SJCRH30 (cell line): Measurements from ENCODE around the gene B4GALT5. TPM values are rescaled to one million over a fixed set of nuclear protein-coding genes. Genes with fewer than 3 reads are reported as not detected.
A peak's percentile ranks its signal among the peaks of the same experiment; 100 is the strongest.
"Not testable (repeated sequence)": the region's sequence is repeated elsewhere in the genome, so short reads cannot be mapped to it uniquely, and the experiment has no call there.

Experiments
- DNase-seq, 2 experiments: peaks; one replicate each; pipeline ENCODE4 v3.0.0-alpha.2; 2015 to 2020
- H3K27ac ChIP-seq: fragments of 250-450 bp; sonication (Bioruptor Pico); 2 replicates; pipeline ENCODE4 v1.5.1; 2020; ENCODE audit warnings: mild to moderate bottlenecking, moderate library complexity
- H3K27me3 ChIP-seq: fragments of 250-450 bp; sonication (Bioruptor Pico); 2 replicates; pipeline ENCODE4 v1.5.1; 2020; ENCODE audit warnings: mild to moderate bottlenecking, moderate library complexity
- H3K36me3 ChIP-seq: fragments of 250-450 bp; sonication (Bioruptor Pico); 2 replicates; pipeline ENCODE4 v1.5.1; 2020; ENCODE audit warnings: mild to moderate bottlenecking, moderate library complexity
- H3K4me1 ChIP-seq: fragments of 250-450 bp; sonication (Bioruptor Pico); 2 replicates; pipeline ENCODE4 v1.5.1; 2020; ENCODE audit warnings: mild to moderate bottlenecking, moderate library complexity
- H3K4me3 ChIP-seq: fragments of 250-450 bp; sonication (Bioruptor Pico); 2 replicates; pipeline ENCODE4 v1.5.1; 2020; ENCODE audit warnings: mild to moderate bottlenecking, moderate library complexity
- H3K9me3 ChIP-seq: fragments of 250-450 bp; sonication (Bioruptor Pico); replicated peaks from 2 replicates; pipeline ENCODE4 v1.5.1; 2020; ENCODE audit warnings: mild to moderate bottlenecking, moderate library complexity
- total RNA-seq: library from RNA; depleted of rRNA; stranded (reverse); fragments of >200 nt; shearing (Covaris generic); gene quantifications from 2 replicates; pipeline ENCODE4 v1.2.3, GENCODE V29; 2014

Gene B4GALT5
- total RNA-seq, 1 experiment from 2014 or later: 81.1 TPM

DNA sequence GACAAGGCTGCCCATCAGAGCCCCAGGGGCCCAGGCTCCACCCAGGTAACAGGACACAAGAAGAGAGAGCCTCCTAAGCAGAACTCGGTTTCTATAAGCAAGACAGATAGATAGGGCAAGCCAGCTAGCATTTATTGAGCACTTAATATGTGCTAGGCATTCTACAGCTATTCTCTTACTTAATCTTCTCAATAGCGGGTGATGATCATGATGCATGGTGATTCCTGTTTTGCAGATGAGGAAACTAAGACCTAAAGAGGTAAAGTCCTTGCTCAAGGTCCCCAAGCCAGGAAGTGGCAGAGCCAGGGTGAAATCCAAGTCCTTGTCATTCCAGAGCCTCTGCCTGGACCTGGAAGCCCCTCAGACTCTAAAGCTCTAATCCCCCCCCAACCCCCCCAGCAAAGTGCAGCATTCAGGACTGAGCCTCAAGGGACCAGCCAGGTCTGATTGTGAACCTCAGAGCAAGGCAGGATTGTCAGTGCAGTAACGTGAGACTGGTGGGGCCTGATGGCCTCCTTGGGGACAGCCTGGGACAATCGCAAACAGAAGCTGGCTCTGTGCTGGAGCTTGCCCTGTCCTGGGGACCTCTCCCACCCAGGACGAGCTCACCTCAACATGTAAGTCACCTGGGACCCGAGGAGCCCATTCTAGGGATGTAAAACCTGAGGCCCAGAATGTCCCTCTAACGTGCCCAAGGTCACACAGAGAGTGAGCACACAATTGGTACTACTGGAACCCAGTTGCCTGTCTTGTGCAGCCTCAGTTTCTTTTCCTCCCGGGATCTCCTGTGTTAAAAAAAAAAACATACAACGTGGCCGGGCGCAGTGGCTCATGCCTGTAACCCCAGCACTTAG is 97.3 kb downstream of the B4GALT5 start:
- H3K27ac ChIP-seq: no peak overlapping the region
- H3K4me3 ChIP-seq: no peak overlapping the region
- peaks cover 8% of the 10 kb centered on the region for H3K4me1 ChIP-seq
- no peak for DNase-seq
- H3K36me3 ChIP-seq: no peaks in the 10 kb centered on the region
- H3K9me3 ChIP-seq: peaks cover 3% of the 10 kb centered on the region; the same call in 1 of the 2 replicates
- H3K27me3 ChIP-seq: no peaks in the 10 kb centered on the region

DNA sequence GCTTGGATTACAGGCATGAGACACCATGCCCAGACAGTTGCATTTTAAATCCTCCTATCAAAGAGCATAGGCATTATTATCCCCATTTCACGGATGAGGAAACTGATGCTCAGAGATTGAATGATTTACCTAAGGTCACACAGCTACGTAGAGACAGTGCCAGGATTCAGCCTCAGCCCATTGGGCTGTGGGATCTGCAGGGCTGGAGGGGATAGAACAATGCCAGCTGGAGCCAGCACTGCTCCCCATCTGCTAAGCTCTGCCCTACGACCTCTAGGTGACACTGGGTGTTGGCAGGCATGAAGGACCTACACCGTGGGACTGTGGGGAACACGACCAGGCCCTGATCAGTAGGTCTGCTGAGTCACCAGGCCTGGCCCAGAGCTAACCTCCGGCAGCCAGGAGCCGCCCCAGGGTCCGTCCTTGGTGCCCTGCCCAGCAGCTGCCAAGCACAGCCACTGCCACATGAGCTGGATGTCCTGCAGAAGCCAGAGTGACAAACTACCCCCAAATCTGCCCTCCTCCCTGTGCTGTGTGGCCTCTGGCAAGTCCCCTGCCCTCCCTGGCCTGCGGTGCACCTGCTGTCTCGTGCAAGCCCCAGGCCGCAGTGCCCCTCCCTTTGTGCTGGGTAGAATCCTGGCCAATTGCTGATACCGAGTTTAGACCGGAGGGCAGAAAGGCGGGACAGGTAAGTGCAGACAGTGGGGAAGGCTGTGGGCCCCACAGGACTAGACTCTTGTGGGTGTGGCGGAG is 98.1 kb downstream of the B4GALT5 start:
- Histone ChIP-seq H3K9me3 (peaks cover 3% of the 10 kb centered on the region; the same call in 1 of the 2 replicates), H3K4me1 (peaks cover 8% of the 10 kb centered on the region), H3K27me3 (no peaks in the 10 kb centered on the region), H3K4me3 (no peak overlapping the region), H3K36me3 (no peaks in the 10 kb centered on the region), H3K27ac (no peak overlapping the region)
- peak; percentile 55 to 59 for DNase-seq

DNA sequence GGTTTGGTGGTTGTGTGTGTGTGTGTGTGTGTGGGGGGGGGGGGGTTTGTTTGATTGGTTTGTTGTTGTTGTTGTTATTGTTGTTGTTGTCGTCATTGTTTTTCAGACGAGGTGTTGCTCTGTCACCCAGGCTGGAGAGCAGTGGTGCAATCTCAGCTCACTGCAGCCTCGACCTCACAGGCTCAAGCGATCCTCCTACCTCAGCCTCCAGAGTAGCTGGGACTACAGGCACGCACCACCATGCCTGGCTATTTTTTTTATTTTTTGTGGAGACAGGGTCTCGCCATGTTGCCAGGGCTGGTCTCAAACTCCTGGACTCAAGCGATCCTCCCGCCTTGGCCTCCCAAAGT is 98.7 kb downstream of the B4GALT5 start:
- H3K27ac ChIP-seq, H3K4me3 ChIP-seq, H3K9me3 ChIP-seq, H3K4me1 ChIP-seq, H3K36me3 ChIP-seq, H3K27me3 ChIP-seq, DNase-seq: not testable (repeated sequence)

DNA sequence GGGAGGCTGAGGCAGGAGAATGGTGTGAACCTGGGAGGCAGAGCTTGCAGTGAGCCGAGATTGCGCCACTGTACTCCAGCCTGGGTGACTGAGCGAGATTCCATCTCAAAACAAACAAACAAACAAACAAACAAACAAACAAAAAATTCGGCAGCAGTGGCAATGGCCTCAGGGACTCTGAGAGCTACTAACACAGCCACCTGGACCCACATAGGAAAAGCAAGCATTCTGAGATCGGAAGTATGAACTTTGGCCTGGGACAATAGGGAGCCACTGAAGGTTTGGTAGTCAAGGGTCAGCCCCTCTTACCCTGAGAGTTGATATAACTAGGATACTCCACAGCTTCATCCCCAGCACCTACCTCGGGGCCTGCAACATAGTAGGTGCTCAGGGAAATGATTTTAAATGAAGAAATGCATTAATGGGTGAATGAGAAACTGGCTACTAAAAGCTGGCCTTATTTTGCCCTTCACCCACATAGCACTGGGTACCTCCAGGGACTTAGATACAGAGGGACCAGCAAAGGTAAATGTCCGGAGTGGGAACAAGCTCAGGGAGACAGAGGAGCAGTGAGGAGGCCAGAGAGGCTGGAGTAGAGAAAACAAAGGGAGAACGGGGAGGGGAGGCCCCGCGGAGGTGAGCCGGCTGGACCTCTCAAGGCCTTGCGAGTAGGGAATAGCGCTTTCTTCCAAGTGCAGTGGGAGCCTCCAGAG is 99.2 kb downstream of the B4GALT5 start:
- Histone ChIP-seq H3K27ac (no peak overlapping the region), H3K4me3 (no peak overlapping the region), H3K9me3 (peaks cover 3% of the 10 kb centered on the region; the same call in 1 of the 2 replicates), H3K27me3 (no peaks in the 10 kb centered on the region), H3K36me3 (no peaks in the 10 kb centered on the region), H3K4me1 (peaks cover 8% of the 10 kb centered on the region)
- DNase-seq: no peak

DNA sequence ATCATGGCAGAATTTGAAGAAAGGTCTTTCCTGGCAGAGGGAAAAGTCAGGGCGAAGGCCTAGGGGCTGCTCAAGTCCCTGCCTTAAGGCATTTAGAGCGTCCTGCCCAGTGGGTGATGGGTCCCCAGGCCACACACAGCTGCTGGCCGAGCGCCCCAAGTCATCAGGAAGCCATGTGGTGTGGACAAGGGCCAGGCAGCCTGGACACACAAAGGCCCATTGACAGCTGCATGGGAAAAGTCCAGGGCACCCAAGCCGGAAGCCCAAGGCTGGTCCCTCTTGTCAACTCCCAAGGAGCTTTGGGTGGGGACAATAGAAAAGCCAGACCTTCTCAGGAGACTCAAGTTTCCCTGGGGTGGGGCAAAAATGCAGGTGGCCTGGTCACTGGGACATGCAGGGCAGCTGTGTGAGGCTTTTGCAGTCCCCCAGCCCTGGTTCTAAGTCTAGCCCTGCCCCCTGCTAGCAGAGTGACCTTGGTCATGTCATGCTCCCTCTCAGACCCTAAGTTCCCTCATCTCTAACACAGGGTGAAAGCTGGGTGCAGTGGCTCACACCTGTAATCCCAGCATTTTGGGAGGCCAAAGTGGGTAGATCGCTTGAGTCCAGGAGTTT is 101.4 kb downstream of the B4GALT5 start:
- Histone ChIP-seq H3K4me3 (no peak overlapping the region), H3K4me1 (peaks cover 8% of the 10 kb centered on the region), H3K27me3 (no peaks in the 10 kb centered on the region), H3K36me3 (no peaks in the 10 kb centered on the region), H3K27ac (peak overlapping the region; percentile 28), H3K9me3 (no peaks in the 10 kb centered on the region)
- DNase-seq: peak; percentile 92 to 97

DNA sequence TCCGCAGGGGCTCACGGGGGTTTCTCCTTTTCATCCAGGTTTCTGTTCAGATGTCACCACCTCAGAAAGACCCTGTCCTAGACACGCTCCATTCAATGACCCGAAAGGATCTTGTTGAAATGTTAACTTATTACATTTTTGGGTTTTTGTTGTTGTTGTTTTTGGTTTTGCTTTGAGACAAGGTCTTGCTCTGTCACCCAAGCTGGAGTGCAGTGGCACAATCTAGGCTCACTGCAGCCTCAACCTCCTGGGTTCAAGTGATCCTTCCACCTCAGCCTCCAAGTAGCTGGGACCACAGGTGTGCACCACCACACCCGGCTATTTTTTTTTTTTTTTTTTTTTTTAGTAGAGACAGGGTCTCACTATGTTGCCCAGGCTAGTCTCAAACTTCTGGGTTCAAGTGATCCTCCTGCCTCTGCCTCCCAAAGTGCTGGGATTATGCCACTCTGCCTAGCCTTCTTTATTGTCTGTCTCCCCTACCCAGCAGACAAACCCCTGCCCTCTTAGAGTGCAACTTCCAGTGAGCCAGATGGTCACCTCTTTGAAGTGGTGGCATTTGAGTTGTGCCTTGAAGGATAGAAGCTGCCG is 102.0 kb downstream of the B4GALT5 start:
- H3K27me3 ChIP-seq, H3K4me1 ChIP-seq, H3K36me3 ChIP-seq, DNase-seq, H3K9me3 ChIP-seq: not testable (repeated sequence)
- peak overlapping the region; percentile 28 for H3K27ac ChIP-seq
- peak overlapping the region; percentile 53; the same call in 1 of the 2 replicates for H3K4me3 ChIP-seq

DNA sequence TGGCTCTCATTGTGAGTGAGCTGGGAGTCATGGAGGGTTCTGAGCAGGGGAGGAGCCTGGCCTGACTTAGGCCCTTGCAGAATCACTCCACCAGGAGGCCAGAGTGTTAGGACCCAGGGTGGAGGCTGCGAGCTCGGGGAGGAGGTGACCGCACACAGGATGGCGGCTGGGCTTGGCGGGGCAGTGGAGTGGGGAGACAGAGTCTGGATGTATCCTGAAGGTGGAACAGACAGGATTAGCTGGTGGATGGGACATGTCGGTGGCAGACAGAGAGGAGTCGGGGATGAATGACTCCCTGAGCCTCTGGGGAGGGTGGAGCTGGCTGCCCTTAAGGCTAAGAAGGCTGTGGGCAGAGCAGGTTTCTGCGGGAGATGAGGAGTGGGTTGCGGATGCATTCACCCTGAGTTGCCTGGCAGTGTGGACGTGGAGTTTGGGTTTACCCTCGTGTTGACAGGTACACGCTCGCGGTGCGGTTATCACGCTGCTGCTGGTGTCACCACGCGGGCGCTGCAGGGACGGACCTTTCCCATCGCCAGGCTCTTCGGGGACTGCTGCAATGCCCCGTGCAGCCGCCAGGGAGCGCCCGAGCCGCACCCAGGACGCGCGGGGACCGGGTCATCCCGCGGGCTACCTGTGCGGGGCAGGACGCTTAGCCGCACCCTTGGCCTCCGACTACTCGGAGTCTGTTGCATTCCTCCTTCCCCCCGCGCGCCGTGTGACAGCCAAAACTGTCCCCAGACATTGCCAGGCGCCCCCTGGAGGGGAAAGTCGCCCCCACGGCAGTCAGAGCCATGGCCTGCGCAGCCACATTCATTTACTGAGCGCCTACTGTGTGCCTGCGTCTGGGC is 102.8 kb downstream of the B4GALT5 start:
- Histone ChIP-seq H3K27ac (no peak overlapping the region), H3K4me3 (peak overlapping the region; percentile 53), H3K36me3 (no peaks in the 10 kb centered on the region), H3K4me1 (peaks cover 13% of the 10 kb centered on the region), H3K9me3 (no peaks in the 10 kb centered on the region), H3K27me3 (no peaks in the 10 kb centered on the region)
- DNase-seq: peak; percentile 90 to 92

DNA sequence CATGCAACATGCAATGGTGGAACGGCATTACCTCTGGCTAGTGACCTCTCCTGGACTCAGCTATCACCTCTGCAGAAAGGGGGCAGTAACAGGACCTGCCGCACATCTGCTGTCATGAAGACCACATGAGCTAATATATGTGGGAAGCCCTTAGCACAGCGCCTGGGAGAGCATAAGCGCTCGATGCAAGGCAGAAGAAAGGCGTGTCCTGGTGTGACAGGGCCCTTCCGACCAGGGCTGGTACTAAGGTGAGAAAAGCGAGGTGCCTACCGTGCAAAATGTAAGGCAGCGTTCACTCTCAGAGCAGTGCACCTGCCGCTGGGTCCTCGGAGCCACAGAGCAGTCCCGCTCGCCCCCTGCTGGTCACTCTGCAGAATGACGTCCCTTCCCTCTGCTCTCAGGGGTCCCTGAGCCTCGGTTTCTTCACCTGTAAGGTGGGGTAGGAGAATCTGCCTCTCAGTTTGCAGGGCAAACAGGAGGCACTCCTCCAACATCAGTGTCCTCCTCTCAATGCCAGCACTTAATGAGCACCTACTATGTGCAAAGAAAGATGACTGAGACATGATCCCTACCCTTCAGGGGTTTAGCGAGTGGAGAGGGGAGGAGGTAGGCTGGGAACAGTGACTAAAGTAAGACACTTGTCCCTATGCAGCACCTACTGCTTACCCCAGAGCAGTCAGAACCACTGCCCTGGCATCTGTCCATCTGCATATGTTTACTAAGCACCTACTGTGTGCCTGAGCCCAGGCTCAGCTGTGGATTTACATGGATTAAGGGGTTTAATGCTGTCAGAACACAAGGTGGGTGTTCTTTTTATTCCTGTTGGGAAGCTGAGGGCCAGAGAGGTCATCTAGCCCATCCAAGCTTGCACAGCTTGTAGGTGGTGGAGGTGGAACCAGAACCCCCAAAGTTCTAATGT is 104.7 kb downstream of the B4GALT5 start:
- no peaks in the 10 kb centered on the region for H3K27me3 ChIP-seq
- peaks cover 28% of the 10 kb centered on the region for H3K4me1 ChIP-seq
- H3K9me3 ChIP-seq: no peaks in the 10 kb centered on the region
- peak; percentile 77 to 92 for DNase-seq
- H3K27ac ChIP-seq: no peak overlapping the region
- H3K4me3 ChIP-seq: no peak overlapping the region
- H3K36me3 ChIP-seq: no peaks in the 10 kb centered on the region

DNA sequence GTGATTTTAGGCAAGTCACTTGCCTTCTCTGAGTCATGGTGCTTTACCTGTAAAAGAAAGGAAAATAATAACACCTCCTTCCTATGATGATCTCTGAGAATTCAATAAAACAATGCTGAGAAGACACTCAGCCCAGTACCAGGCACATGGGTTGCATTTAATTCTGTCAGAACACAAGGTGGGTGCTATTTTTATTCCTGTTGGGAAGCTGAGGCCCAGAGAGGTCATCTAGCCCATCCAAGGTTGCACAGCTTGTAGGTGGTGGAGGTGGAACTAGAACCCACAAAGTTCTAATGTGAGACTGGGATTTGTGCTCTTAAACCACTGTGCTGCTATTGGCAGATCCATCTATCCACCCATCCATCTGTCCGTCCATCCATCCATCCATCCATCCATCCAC is 106.1 kb downstream of the B4GALT5 start:
- H3K4me3 ChIP-seq: no peak overlapping the region
- no peaks in the 10 kb centered on the region for H3K9me3 ChIP-seq
- H3K27me3 ChIP-seq: no peaks in the 10 kb centered on the region
- peaks cover 27% of the 10 kb centered on the region for H3K4me1 ChIP-seq
- H3K36me3 ChIP-seq: no peaks in the 10 kb centered on the region
- DNase-seq: no peak
- no peak overlapping the region for H3K27ac ChIP-seq

DNA sequence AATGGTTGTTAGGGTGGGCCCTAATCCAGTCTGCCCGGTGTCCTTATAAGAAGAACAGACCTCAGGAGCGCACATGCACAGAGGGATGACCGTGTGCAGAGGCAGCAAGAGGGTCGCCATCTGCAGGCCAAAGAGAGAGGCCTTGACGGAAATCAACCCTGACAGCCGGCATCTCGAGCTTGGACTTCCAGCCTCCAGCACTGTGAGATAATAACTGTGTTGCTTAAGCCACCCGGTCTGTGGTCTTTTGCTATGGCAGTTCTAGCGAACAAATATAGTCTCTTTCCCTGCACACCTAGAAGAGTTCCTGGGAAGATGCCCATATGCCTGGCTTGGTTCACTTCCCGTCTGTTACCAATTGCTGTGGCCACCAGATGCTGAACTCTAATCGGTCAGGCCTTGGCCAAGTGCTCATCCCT is 110.5 kb downstream of the B4GALT5 start:
- no peak overlapping the region for H3K4me3 ChIP-seq
- H3K9me3 ChIP-seq: no peaks in the 10 kb centered on the region; the same call in 1 of the 2 replicates
- H3K4me1 ChIP-seq: peaks cover 20% of the 10 kb centered on the region
- peak; percentile 67 to 77 for DNase-seq
- H3K36me3 ChIP-seq: no peaks in the 10 kb centered on the region
- no peak overlapping the region for H3K27ac ChIP-seq
- H3K27me3 ChIP-seq: no peaks in the 10 kb centered on the region

DNA sequence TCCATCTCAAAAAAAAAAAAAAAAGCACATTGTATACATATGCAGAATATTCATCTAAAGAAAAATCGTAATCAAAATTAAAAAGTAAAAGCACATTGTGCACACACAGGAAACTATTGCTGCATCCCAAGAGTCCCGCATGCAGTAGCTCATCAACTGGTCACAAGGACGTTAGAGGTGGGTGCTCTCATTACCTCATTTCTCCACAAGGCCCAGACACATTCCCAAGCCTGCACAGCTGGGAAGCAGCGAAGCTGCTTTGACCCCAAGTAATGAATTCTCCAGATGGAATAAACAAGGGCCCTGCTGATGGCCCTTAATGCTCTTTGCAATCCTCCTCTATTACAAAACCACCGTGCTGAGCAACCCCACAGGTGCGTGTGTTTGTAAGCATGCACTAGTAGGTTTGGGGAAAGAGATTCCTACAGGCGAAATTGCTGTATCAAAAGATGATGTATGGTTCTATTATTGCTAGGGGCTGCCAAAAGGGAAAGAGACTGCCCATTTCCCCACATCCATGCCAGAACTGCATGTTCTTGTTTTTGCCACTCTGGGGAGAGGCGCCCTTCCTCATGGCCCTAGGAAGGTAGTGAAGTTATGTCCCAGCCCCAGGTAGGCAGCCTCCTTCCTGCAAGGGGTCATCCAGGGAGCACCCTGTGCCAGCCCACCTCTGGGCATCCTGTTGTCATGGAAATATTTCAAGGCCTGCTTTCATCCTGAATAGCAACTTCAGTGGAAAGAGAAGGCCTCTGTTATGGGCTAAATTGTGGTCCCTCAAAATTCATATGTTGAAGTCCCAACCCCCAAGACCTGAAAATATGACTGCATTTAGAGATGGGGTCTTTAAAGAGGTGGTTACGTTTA is 111.1 kb downstream of the B4GALT5 start:
- Histone ChIP-seq H3K27ac (no peak overlapping the region), H3K27me3 (no peaks in the 10 kb centered on the region), H3K36me3 (no peaks in the 10 kb centered on the region), H3K4me3 (no peak overlapping the region), H3K9me3 (no peaks in the 10 kb centered on the region; the same call in 1 of the 2 replicates), H3K4me1 (peaks cover 20% of the 10 kb centered on the region)
- DNase-seq: no peak
